Measurements from ENCODE around the gene SPI1.
"Not testable (repeated sequence)": the region's sequence is repeated elsewhere in the genome, so short reads cannot be mapped to it uniquely, and the experiment has no call there.

SPI1 gene

GRCh38 chr11:47338396-47339241, 39.7 kb downstream of the SPI1 start:
- no peaks in the 10 kb centered on the region for H3K9me3 ChIP-seq
- no peaks in the 10 kb centered on the region for H3K4me1 ChIP-seq
- DNase-seq (ENCODE audit: low spot score in 2 of 2), result no peak
- no peaks in the 10 kb centered on the region for H3K27me3 ChIP-seq (ENCODE audit: low read depth)
- H3K36me3 ChIP-seq (replicated peaks), result no peaks in the 10 kb centered on the region
- H3K4me3 ChIP-seq, result no peak overlapping the region
- in situ Hi-C loops (cut with MboI; ENCODE audit: low sequenced_read_pairs), result no loop called here

- Histone ChIP-seq H3K36me3 (replicated peaks) (no peaks in the 10 kb centered on the region), H3K27me3 (ENCODE audit: low read depth) (no peaks in the 10 kb centered on the region), H3K9me3 (no peaks in the 10 kb centered on the region), H3K4me3 (no peak overlapping the region), H3K4me1 (no peaks in the 10 kb centered on the region)
- no peak for DNase-seq (ENCODE audit: low spot score in 2 of 2)
- in situ Hi-C loops (cut with MboI; ENCODE audit: low sequenced_read_pairs), result no loop called here
Measured at GRCh38 chr11:47337229-47337924, 41.0 kb downstream of the SPI1 start.

GRCh38 chr11:47336595-47336994, 41.8 kb downstream of the SPI1 start:
- no peaks in the 10 kb centered on the region for H3K36me3 ChIP-seq (replicated peaks)
- no peaks in the 10 kb centered on the region for H3K4me1 ChIP-seq
- no peak for DNase-seq (ENCODE audit: low spot score in 2 of 2)
- H3K9me3 ChIP-seq, result no peaks in the 10 kb centered on the region
- no peak overlapping the region for H3K4me3 ChIP-seq
- in situ Hi-C loops (cut with MboI; ENCODE audit: low sequenced_read_pairs), result no loop called here
- H3K27me3 ChIP-seq (ENCODE audit: low read depth), result no peaks in the 10 kb centered on the region

DNA sequence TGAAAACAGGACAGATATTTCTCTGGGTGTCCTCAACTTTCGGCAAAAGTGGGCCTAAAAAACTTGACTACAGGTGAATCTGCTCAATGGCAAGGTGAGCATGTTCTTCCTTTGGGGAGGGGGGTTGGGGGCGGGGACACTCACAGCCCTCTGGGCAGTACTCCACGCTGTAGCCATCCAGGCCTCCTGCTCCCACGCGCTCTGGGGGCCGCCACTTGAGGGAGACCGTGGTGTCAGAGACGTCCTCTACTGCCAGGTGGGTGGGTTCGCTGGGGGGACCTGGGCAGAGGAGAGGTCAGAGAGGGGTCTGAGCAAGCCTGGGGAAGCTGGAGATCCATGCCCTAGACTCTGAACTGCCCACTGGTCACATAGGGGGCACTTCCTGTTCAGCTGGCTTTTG, 42.6 kb downstream of the SPI1 start:
- H3K9me3 ChIP-seq, result no peaks in the 10 kb centered on the region
- H3K27me3 ChIP-seq (ENCODE audit: low read depth), result no peaks in the 10 kb centered on the region
- H3K4me3 ChIP-seq, result no peak overlapping the region
- DNase-seq (ENCODE audit: low spot score in 2 of 2), result no peak
- no peaks in the 10 kb centered on the region for H3K4me1 ChIP-seq
- no peaks in the 10 kb centered on the region for H3K36me3 ChIP-seq (replicated peaks)
- in situ Hi-C loops (cut with MboI; ENCODE audit: low sequenced_read_pairs), result no loop called here

GRCh38 chr11:47334699-47335411, 43.5 kb downstream of the SPI1 start:
- H3K4me3 ChIP-seq; H3K36me3 ChIP-seq (replicated peaks); DNase-seq (ENCODE audit: low spot score in 2 of 2); in situ Hi-C loops (cut with MboI; ENCODE audit: low sequenced_read_pairs); H3K4me1 ChIP-seq; H3K9me3 ChIP-seq; H3K27me3 ChIP-seq (ENCODE audit: low read depth): not testable (repeated sequence)

- Histone ChIP-seq H3K27me3 (ENCODE audit: low read depth) (no peaks in the 10 kb centered on the region), H3K36me3 (replicated peaks) (peaks cover 4% of the 10 kb centered on the region), H3K4me3 (no peak overlapping the region), H3K9me3 (no peaks in the 10 kb centered on the region), H3K4me1 (no peaks in the 10 kb centered on the region)
- no peak for DNase-seq (ENCODE audit: low spot score in 2 of 2)
- in situ Hi-C loops (cut with MboI; ENCODE audit: low sequenced_read_pairs), result no loop called here
Measured at GRCh38 chr11:47333886-47334443, 44.4 kb downstream of the SPI1 start.

DNA sequence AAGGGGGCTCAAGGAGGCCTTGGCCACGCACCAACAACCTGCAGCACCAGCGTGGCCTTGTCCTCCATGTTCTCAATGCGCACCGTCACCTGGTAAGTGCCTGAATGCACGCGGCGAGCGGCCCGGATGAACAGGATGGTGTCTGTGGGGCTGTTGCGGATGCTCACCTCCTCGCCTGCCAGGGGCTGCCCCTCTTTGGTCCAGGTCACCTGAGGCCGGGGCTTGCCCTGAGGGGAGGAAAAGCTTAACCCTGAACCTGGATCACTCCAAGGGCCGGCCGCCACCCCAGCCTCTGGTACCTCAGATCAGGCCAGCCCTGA, 44.9 kb downstream of the SPI1 start:
- Histone ChIP-seq H3K4me3 (no peak overlapping the region), H3K36me3 (replicated peaks) (peaks cover 8% of the 10 kb centered on the region), H3K4me1 (no peaks in the 10 kb centered on the region), H3K9me3 (no peaks in the 10 kb centered on the region), H3K27me3 (ENCODE audit: low read depth) (no peaks in the 10 kb centered on the region)
- in situ Hi-C loops (cut with MboI; ENCODE audit: low sequenced_read_pairs), result no loop called here
- DNase-seq (ENCODE audit: low spot score in 2 of 2), result no peak

- peaks cover 8% of the 10 kb centered on the region for H3K36me3 ChIP-seq (replicated peaks)
Measured at GRCh38 chr11:47332791-47333525, 45.4 kb downstream of the SPI1 start.

DNA sequence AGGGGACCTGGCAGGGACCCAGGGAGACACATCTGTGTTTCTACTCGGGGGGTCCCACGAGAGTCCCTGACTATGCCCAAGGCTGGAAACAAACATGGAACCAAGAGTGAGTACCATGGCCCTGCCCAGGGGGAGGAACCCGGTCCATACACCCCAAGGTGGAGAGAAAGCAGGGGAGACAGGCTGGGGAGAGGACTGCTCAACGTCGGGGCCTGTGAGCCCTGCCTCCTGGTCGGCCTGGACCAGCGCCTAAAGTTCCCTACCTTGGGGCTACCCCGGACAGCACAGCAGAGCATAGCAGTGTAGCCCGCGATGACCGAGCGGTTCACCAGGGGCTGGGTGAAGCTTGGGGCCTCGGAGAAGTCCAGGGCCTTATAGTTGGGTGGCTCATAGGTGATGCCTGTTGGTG, 46.0 kb downstream of the SPI1 start:
- no peak overlapping the region for H3K4me3 ChIP-seq
- H3K27me3 ChIP-seq (ENCODE audit: low read depth), result no peaks in the 10 kb centered on the region
- no peak for DNase-seq (ENCODE audit: low spot score in 2 of 2)
- no peaks in the 10 kb centered on the region for H3K9me3 ChIP-seq
- peaks cover 8% of the 10 kb centered on the region for H3K36me3 ChIP-seq (replicated peaks)
- in situ Hi-C loops (cut with MboI; ENCODE audit: low sequenced_read_pairs), result no loop called here
- no peaks in the 10 kb centered on the region for H3K4me1 ChIP-seq

More at GRCh38 chr11:47332791-47333525, 45.4 kb downstream of the SPI1 start:
- H3K27me3 ChIP-seq (ENCODE audit: low read depth), result no peaks in the 10 kb centered on the region
- no peak overlapping the region for H3K4me3 ChIP-seq
- H3K4me1 ChIP-seq, result no peaks in the 10 kb centered on the region
- H3K9me3 ChIP-seq, result no peaks in the 10 kb centered on the region
- no peak for DNase-seq (ENCODE audit: low spot score in 2 of 2)
- in situ Hi-C loops (cut with MboI; ENCODE audit: low sequenced_read_pairs), result no loop called here

DNA sequence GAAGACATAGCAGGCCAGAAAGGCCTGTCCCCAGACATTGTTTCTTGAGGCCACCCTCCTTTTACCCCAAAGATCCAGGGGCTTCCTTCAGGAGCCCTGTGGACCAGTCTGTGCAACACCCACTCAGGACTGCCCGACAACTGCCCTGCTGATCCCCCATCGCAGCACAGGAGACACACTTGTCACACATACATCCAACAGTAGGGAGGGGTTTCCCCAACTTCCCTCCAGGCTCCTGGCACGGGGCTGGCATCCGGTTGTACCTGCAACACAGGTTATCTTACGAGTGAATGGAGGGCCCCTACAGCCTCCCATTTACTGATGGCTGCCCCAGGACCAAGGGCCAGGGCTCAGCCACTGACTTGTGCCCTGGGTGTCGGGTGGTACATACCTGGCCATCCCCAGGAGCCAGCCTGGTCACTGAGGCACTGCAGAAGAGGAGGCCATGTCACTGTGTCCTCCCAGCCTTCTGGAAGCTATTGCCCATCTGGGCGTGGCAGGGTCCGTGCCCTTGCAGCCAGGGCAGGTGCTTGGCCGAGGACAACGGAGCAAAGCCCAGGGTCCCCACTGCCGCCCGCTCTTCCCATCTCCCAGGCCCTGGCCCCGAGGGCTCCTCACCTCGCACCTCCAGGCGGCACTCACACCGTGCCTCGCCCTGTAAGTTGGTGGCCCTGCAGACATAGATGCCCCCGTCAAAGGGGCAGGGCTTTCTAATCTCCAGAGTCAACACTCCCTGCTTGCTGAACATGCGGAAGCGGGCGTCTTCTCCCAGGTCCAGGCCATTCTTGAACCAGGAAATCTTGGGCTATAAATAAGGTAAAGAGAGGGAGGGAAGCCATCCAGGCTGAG, 46.7 kb downstream of the SPI1 start:
- Histone ChIP-seq H3K36me3 (replicated peaks) (peaks cover 8% of the 10 kb centered on the region), H3K27me3 (ENCODE audit: low read depth) (no peaks in the 10 kb centered on the region), H3K4me1 (no peaks in the 10 kb centered on the region), H3K4me3 (no peak overlapping the region), H3K9me3 (no peaks in the 10 kb centered on the region)
- no peak for DNase-seq (ENCODE audit: low spot score in 2 of 2)
- in situ Hi-C loops (cut with MboI; ENCODE audit: low sequenced_read_pairs), result no loop called here

DNA sequence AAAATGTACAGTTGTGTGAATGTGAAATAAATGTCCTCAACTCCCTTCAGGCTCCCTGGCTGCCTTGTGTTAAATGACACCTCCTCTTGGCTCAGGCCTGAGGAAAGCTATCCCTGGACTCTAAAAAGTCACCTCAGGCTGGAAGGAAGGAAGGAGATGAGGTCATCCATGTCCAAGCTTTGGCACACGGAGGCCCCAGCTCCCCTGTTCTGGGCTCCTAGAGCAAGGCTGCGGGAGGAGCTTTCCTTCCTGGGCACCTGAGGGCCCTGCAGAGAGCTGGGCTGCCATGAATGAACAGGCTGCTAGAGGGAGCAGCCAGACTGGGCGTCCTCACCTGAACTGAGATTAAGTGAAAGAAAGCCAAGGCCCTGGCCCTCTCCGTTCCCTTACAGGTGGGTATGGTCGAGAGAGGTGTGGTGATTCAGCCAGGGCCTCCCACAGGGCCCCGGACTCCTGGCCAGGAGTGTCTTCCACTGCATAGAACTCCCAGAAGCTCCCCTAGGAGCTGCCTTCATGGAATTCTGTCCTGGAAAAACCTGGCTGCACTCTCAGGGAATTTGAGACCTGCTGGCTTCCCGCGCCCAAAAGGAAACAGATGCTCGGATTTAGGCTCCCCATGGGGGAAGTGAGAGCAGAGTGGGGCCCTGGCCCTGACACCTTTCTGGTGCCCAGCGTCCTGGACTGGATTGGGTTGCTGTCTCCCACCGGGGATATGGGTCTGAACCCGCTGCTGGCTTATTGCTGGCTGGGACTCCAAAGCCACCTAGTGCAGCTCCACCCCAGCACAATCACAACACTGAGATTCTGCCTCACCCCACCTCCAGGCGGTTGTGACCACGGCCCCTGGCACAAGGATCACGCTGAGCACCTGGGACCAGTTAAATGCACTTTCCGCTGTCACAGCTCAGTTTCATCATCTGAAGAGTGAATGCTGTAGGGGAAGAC, 48.1 kb downstream of the SPI1 start:
- H3K4me3 ChIP-seq, result no peak overlapping the region
- peaks cover 8% of the 10 kb centered on the region for H3K36me3 ChIP-seq (replicated peaks)
- H3K27me3 ChIP-seq (ENCODE audit: low read depth), result no peaks in the 10 kb centered on the region
- no peak for DNase-seq (ENCODE audit: low spot score in 2 of 2)
- H3K4me1 ChIP-seq, result no peaks in the 10 kb centered on the region
- in situ Hi-C loops (cut with MboI; ENCODE audit: low sequenced_read_pairs), result no loop called here
- no peaks in the 10 kb centered on the region for H3K9me3 ChIP-seq

DNA sequence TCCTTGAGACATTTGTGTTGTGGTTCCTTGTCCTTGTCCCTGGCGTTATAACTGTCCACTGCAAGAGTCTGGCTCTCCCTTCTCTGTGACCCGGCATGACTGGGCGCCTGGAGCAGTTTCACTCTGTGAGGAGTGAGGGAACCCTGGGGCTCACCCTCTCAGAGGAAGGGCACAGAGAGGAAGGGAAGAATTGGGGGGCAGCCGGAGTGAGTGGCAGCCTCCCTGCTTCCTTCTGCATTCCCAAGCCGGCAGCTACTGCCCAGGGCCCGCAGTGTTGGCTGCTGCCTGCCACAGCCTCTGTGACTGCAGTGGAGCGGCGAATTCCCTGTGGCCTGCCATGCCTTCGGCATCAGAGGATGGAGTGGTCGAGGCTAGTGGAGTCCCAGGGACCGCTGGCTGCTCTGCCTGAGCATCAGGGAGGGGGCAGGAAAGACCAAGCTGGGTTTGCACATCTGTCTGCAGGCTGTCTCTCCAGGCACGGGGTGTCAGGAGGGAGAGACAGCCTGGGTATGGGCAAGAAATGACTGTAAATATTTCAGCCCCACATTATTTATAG, 48.8 kb downstream of the SPI1 start:
- DNase-seq (ENCODE audit: low spot score in 2 of 2), result no peak
- in situ Hi-C loops (cut with MboI; ENCODE audit: low sequenced_read_pairs), result no loop called here
- Histone ChIP-seq H3K9me3 (no peaks in the 10 kb centered on the region), H3K27me3 (ENCODE audit: low read depth) (no peaks in the 10 kb centered on the region), H3K4me1 (no peaks in the 10 kb centered on the region), H3K36me3 (replicated peaks) (peaks cover 8% of the 10 kb centered on the region), H3K4me3 (no peak overlapping the region)

All from HAP-1 (cell line).